Fibroblast of villous mesenchyme (primary cell): ENCODE results near the gene RSBN1. TPM values are rescaled to one million over a fixed set of nuclear protein-coding genes. Genes with fewer than 3 reads are reported as not detected.

ENCODE experiments used
- DNase-seq: peaks from one replicate; pipeline ENCODE4 v3.0.0-alpha.2; 2010; ENCODE audit warnings: low read depth
- H3K4me3 ChIP-seq: 2 replicates; pipeline ENCODE4 v1.5.1; 2011; ENCODE audit warnings: low read depth, mild to moderate bottlenecking, low read length
- total RNA-seq: library from RNA; depleted of rRNA; stranded (reverse); fragments of >200 nt; gene quantifications from 2 replicates; pipeline ENCODE4 v1.2.3, GENCODE V29; 2012
- TF ChIP-seq, protein P1 (sequence below): IDR thresholded peaks from 2 replicates; pipeline ENCODE4 v1.5.1; 2012; ENCODE audit warnings: low read depth, mild to moderate bottlenecking, low read length; ENCODE audit not compliant: insufficient read depth

RSBN1 gene
- total RNA-seq, 1 donor, result 12.1 TPM

DNA sequence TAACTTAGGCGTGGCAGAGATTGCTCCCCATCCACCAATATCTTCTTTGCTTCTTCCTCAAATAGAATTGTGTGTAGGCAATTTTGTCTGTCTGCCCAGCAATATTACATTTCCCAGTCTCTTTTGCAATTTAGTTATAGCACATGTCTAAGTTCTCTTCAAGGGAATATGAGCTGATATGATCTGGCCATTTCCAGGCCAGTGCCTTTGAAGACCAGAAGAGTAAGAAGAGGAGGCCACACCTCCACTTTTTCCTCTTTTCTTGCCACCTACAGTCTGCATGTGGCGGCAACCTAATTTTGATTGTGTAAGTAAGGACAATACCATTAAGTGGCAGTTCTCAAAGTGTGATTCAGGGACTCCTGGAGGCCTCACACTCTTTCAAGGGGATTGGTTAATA, 6.3 kb upstream of the RSBN1 start:
- TF ChIP-seq, protein P1, sequence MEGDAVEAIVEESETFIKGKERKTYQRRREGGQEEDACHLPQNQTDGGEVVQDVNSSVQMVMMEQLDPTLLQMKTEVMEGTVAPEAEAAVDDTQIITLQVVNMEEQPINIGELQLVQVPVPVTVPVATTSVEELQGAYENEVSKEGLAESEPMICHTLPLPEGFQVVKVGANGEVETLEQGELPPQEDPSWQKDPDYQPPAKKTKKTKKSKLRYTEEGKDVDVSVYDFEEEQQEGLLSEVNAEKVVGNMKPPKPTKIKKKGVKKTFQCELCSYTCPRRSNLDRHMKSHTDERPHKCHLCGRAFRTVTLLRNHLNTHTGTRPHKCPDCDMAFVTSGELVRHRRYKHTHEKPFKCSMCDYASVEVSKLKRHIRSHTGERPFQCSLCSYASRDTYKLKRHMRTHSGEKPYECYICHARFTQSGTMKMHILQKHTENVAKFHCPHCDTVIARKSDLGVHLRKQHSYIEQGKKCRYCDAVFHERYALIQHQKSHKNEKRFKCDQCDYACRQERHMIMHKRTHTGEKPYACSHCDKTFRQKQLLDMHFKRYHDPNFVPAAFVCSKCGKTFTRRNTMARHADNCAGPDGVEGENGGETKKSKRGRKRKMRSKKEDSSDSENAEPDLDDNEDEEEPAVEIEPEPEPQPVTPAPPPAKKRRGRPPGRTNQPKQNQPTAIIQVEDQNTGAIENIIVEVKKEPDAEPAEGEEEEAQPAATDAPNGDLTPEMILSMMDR, result no peak
- no peak overlapping the region for H3K4me3 ChIP-seq
- DNase-seq, result no peak

DNA sequence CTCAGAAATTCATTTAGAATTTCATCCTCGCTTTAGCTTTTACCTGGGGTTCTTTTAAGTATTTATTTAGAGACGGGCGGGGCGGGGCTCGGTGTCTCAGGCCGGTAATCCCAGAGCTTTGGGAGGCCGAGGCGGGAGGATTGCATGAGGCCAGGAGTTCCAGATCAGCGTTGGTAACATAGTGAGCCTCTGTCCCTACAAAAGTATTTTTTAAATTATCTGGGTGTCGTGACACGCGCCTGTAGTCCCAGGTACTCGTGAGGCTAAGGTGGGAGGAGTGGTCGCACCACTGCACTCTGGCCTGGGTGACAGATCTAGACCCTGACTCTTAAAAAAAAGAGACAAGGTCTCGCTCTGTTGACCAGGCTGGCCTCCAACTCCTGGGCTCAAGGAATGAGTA, 942 bp upstream of the RSBN1 start:
- H3K4me3 ChIP-seq, result no peak overlapping the region
- TF ChIP-seq, protein P1, result no peak
- no peak for DNase-seq

DNA sequence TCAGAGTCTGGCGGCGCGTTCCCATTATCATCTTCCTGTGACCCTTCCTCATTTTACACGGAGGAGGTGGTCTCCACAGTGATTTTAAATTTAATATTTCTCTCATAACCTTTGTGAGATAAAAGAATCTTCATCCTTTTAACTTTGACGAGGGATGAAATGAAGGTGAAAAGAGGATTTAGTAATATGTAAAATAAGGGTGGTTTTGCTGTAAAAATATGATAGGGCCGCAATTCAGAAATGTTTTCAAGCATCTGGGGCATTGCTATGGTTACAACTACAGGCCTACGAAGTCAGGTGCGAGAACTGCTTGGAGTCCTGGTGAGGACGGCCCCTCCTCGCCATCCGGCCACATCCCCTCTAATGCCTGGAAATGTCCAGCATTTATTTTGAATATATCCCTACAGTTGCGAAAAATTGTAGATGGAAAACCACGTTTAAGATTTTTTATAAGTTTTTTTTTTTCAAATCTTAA, 422 bp upstream of the RSBN1 start:
- H3K4me3 ChIP-seq, result peak overlapping the region; percentile 64
- TF ChIP-seq, protein P1, result no peak
- DNase-seq, result no peak

DNA sequence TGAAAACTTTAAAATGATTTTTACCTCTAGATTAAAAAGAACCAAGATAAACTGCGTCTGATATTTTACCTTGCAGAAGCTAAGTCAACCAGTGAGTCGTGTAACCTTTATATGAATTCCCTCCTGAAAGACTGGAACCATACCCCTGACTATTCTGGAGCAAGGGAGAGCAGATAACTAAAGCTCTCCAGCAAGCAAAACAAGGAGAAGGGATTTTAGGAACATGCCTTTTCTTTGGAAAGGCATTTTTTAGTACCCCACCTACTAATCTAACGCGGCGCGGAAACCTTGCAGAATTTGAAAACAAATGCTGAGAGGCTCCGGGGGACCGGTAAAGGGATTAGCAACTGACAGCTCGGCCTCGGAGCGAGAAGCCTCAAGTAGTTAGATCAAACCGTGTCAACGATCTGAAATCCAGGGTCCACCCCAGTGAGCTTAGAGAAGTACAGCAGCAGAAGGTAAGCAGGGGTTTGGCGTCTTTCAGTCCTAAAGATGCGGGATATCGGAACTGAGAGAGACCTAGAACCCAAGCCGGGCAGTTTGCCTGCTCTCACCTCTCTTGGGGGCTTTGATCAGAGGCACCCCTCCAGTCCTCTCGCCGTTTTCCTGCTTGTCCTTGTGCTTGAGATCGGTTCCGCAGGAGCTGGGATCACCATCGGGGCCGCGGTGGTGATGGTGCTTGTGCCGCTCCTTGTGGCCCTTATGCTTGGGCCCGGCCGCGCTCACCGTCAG, 954 bp downstream of the RSBN1 start:
- TF ChIP-seq, protein P1, result no peak
- peak overlapping the region; percentile 90 for H3K4me3 ChIP-seq
- DNase-seq, result peak; percentile 35

DNA sequence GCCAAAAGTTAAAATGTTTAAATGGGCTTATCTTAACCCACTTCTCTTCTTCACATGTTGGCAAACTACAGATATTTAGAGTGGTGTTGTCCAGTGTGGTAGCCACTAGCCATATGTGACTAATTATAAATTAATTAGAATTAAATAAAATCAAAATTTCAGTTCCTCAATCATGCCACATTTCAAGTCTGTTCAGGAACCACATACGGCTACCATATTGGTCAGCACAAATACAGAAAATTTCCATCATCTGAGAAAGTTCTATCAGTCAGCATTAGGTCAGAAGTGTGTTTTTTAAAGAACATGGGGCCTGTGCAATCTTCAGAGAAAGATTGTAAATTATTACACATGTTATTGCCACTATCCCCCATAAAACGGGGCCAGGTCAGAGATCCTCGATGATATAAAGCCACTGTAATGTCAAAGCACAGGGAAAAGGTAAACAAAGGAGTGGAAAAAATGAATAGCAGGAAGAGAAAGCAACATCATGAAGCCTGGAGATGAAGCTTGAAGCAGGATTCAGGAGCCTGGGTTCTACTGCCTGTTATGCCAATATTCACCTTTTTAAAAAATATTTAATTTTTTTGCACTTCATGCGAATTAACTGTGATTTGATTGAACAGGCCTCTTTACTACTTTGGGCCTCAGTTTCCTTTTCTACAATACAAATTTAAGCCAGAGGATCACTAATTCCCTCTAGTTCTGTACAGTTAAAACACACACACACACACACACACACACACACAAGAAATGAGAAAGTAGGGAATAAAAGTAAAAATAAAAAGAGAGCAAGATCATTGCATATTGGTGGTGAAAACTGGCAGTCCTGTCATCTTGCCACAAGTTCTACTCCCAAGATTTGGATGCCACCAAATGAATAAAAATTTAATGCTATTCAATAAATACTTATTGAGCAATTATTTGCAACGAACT, 2.3 kb downstream of the RSBN1 start:
- peak; percentile 95 for DNase-seq
- H3K4me3 ChIP-seq, result peak overlapping the region; percentile 90
- TF ChIP-seq, protein P1, result no peak

DNA sequence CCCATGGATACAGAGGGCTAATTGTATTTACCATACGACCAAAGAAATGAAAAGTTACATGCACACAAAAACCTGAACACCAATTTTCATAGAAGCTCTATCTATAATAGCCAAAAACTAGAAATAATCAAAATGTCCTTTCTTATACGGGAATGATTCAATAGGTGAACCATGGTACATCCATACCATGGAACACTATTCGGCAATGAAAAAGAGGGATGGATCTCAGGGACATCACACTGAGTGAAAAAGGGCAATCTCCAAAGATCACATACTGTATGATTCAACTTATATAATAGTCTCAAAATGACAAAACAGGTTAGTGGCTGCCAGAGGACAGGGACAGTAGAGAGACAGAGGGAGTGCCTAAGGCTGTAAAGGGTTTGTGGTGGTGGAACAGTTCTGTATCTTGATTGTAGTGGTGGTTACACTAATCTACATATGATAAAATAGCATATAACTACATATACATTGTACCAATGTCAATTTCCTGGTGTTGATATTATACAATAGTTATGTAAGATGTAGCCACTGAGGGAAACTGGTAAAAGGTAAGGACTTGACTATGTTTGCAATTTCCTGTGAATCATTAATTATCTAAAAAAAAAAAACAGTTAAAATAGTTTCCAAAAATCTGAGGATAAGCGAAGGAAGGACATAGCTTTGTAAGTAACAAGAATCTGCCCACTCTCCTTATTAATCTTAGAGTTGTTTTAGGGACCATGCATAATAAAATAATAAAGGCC, 3.7 kb downstream of the RSBN1 start:
- TF ChIP-seq, protein P1, result no peak
- peak; percentile 1 for DNase-seq
- no peak overlapping the region for H3K4me3 ChIP-seq
